PC-9 (cell line): ENCODE measurements around the gene GZF1. TPM values are rescaled to one million over a fixed set of nuclear protein-coding genes. Genes with fewer than 3 reads are reported as not detected.

ENCODE experiments used
- BruUV-seq: library from RNA; stranded (reverse); fragments of 400-500 nt; replicated peaks from 2 replicates; lab custom pipeline; 2021; lab: Mats Ljungman, UMichigan
- CTCF ChIA-PET: fragments of 300-600 bp; sonication (Branson Sonifier 250); formaldehyde crosslinking; loops from one replicate; lab custom pipeline; 2022; ENCODE audit warnings: antibody characterized with exemption; lab: Charles Lee
- POLR2A ChIA-PET: fragments of 300-600 bp; sonication (Branson Sonifier 250); formaldehyde crosslinking; loops from one replicate; lab custom pipeline; 2022; ENCODE audit warnings: antibody characterized with exemption; ENCODE audit not compliant: unreplicated experiment; lab: Charles Lee
- DNase-seq, 2 experiments: peaks; one replicate each; pipeline versions ENCODE4 v3.0.0 to v3.0.0-alpha.2; 2015 to 2022; ENCODE audit warnings: mixed read lengths in 1 of 2
- H2AFZ ChIP-seq: fragments of 200-600 bp; sonication (generic); 2 replicates; pipeline ENCODE4 v1.8.1; 2017; ENCODE audit warnings: antibody characterized with exemption
- H3F3A ChIP-seq: fragments of 200-600 bp; sonication (generic); 2 replicates; pipeline ENCODE4 v1.8.1; 2017; ENCODE audit warnings: antibody characterized with exemption, mild to moderate bottlenecking, low read depth; ENCODE audit not compliant: insufficient read depth
- H3K27ac ChIP-seq: fragments of 200-600 bp; sonication (generic); 2 replicates; pipeline ENCODE4 v1.6.1; 2016; ENCODE audit warnings: mixed run types
- H3K27me3 ChIP-seq: fragments of 200-600 bp; sonication (generic); 2 replicates; pipeline ENCODE4 v1.6.1; 2016; ENCODE audit warnings: low read depth, mixed run types; ENCODE audit not compliant: insufficient read depth
- H3K36me3 ChIP-seq: fragments of 200-600 bp; sonication (generic); 2 replicates; pipeline ENCODE4 v1.6.1; 2016; ENCODE audit warnings: low read depth, mixed run types
- H3K4me1 ChIP-seq: fragments of 200-600 bp; sonication (generic); replicated peaks from 2 replicates; pipeline ENCODE4 v1.6.1; 2016; ENCODE audit warnings: mixed run types; ENCODE audit not compliant: insufficient read depth
- H3K4me2 ChIP-seq: fragments of 200-600 bp; sonication (generic); 2 replicates; pipeline ENCODE4 v1.6.1; 2017; ENCODE audit warnings: mixed run types
- H3K4me3 ChIP-seq: fragments of 200-600 bp; sonication (generic); 2 replicates; pipeline ENCODE4 v1.6.1; 2016; ENCODE audit warnings: mixed run types
- H3K79me2 ChIP-seq: fragments of 200-600 bp; sonication (generic); 2 replicates; pipeline ENCODE4 v1.6.1; 2017; ENCODE audit warnings: low read depth, mixed run types
- H3K9me2 ChIP-seq: fragments of 200-600 bp; sonication (generic); 2 replicates; pipeline ENCODE4 v1.8.1; 2017; ENCODE audit warnings: mild to moderate bottlenecking; ENCODE audit not compliant: insufficient read depth
- H3K9me3 ChIP-seq: fragments of 200-600 bp; sonication (generic); 2 replicates; pipeline ENCODE4 v1.8.1; 2016; ENCODE audit warnings: low read depth; ENCODE audit not compliant: insufficient read depth
- H4K20me1 ChIP-seq: fragments of 200-600 bp; sonication (generic); 2 replicates; pipeline ENCODE4 v1.8.1; 2017; ENCODE audit not compliant: insufficient read depth
- EZH2 ChIP-seq: fragments of 200-600 bp; sonication (generic); IDR thresholded peaks from 2 replicates; pipeline ENCODE4 v1.8.0; 2017; ENCODE audit warnings: antibody characterized with exemption, low read depth
- intact Hi-C: fragments of 100-400 bp; cut with micrococcal nuclease; formaldehyde crosslinking; loops from one replicate; pipeline ENCODE4 v1.10.0; 2022; ENCODE audit not compliant: unreplicated experiment
- total RNA-seq: library from RNA; stranded (reverse); gene quantifications from 2 replicates; pipeline ENCODE4 v1.2.3, GENCODE V29; 2021
- TF ChIP-seq, protein P1 (sequence below): fragments of 200-600 bp; sonication (generic); conservative IDR thresholded peaks from 2 replicates; pipeline ENCODE4 v1.6.1; 2017; ENCODE audit warnings: mixed run types, antibody characterized with exemption, mild to moderate bottlenecking, moderate library complexity

Gene GZF1
- total RNA-seq, 1 experiment from 2014 or later, result 8.1 TPM

DNA sequence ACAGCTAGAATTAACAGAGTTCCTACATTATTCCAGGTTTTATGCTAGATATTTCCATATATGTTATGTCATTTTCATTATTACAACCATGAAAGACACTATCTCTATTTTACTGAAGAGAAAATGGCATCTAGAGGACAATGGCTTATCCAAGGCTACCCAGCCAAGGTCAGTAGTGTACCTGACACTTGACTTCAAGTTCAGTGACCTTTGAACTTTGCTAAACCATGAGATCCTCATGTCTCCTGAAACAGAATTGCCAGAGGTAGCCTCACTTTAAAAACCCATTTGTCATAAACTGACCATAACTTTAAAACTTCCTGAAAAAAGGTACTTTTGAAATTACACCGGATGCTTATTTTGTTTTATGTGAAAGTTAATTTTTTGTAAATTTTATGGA lies 44.9 kb downstream of the GZF1 start:
- no peak overlapping the region for H3K4me3 ChIP-seq
- H3K4me1 ChIP-seq, result no peaks in the 10 kb centered on the region
- no peak overlapping the region for H2AFZ ChIP-seq
- no peak for DNase-seq
- no peaks in the 10 kb centered on the region for H3K9me3 ChIP-seq
- H3K9me2 ChIP-seq, result no peaks in the 10 kb centered on the region
- H3K27me3 ChIP-seq, result no peaks in the 10 kb centered on the region
- no peak overlapping the region for H3K4me2 ChIP-seq
- BruUV-seq, result no TSS peak
- TF ChIP-seq, protein P1, sequence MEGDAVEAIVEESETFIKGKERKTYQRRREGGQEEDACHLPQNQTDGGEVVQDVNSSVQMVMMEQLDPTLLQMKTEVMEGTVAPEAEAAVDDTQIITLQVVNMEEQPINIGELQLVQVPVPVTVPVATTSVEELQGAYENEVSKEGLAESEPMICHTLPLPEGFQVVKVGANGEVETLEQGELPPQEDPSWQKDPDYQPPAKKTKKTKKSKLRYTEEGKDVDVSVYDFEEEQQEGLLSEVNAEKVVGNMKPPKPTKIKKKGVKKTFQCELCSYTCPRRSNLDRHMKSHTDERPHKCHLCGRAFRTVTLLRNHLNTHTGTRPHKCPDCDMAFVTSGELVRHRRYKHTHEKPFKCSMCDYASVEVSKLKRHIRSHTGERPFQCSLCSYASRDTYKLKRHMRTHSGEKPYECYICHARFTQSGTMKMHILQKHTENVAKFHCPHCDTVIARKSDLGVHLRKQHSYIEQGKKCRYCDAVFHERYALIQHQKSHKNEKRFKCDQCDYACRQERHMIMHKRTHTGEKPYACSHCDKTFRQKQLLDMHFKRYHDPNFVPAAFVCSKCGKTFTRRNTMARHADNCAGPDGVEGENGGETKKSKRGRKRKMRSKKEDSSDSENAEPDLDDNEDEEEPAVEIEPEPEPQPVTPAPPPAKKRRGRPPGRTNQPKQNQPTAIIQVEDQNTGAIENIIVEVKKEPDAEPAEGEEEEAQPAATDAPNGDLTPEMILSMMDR, result no peak
- no peak for TF ChIP-seq EZH2
- no peak overlapping the region for H3K27ac ChIP-seq
- ChIA-PET POLR2A (no interaction called here), CTCF (no interaction called here)
- peaks cover under 1% of the 10 kb centered on the region; the same call in 1 of the 2 replicates for H3K36me3 ChIP-seq
- H3K79me2 ChIP-seq, result peaks cover 66% of the 10 kb centered on the region
- intact Hi-C loops, result no loop called here
- H3F3A ChIP-seq, result no peaks in the 10 kb centered on the region
- H4K20me1 ChIP-seq, result peaks cover 11% of the 10 kb centered on the region

GRCh38 chr20:23407781-23408464 lies 45.9 kb downstream of the GZF1 start:
- H4K20me1 ChIP-seq, result peaks cover 17% of the 10 kb centered on the region
- no peak overlapping the region for H3K27ac ChIP-seq
- H3K27me3 ChIP-seq, result no peaks in the 10 kb centered on the region
- no peak overlapping the region for H3K4me2 ChIP-seq
- no peaks in the 10 kb centered on the region for H3K9me2 ChIP-seq
- DNase-seq, result no peak
- ChIA-PET CTCF (no interaction called here), POLR2A (no interaction called here)
- no peak overlapping the region for H3K4me3 ChIP-seq
- H2AFZ ChIP-seq, result no peak overlapping the region
- no peaks in the 10 kb centered on the region for H3F3A ChIP-seq
- peaks cover 76% of the 10 kb centered on the region for H3K79me2 ChIP-seq
- H3K36me3 ChIP-seq, result peaks cover 4% of the 10 kb centered on the region; the same call in 1 of the 2 replicates
- intact Hi-C loops, result no loop called here
- BruUV-seq, result no TSS peak
- no peaks in the 10 kb centered on the region for H3K9me3 ChIP-seq
- H3K4me1 ChIP-seq, result no peaks in the 10 kb centered on the region
- no peak for TF ChIP-seq EZH2
- TF ChIP-seq, protein P1, result no peak

GRCh38 chr20:23408957-23409356 lies 47.0 kb downstream of the GZF1 start:
- Histone ChIP-seq H3K4me3 (no peak overlapping the region), H2AFZ (no peak overlapping the region), H3F3A (no peaks in the 10 kb centered on the region), H4K20me1 (peaks cover 18% of the 10 kb centered on the region), H3K27me3 (no peaks in the 10 kb centered on the region), H3K9me2 (no peaks in the 10 kb centered on the region), H3K4me1 (no peaks in the 10 kb centered on the region), H3K27ac (no peak overlapping the region), H3K9me3 (no peaks in the 10 kb centered on the region), H3K4me2 (no peak overlapping the region), H3K79me2 (peaks cover 86% of the 10 kb centered on the region), H3K36me3 (peaks cover 4% of the 10 kb centered on the region; the same call in 1 of the 2 replicates)
- intact Hi-C loops, result no loop called here
- ChIA-PET POLR2A (no interaction called here), CTCF (no interaction called here)
- DNase-seq, result no peak
- no TSS peak for BruUV-seq
- TF ChIP-seq, protein P1, result no peak
- TF ChIP-seq EZH2, result no peak
